OCI-LY3 (cell line): ENCODE data around the gene SMAD3.

Experiments
- H2AFZ ChIP-seq: fragments of 200-600, 300-600 bp; shearing (Covaris generic); 2 replicates; pipeline ENCODE4 v1.6.0; 2014; ENCODE audit warnings: antibody characterized with exemption, low read depth, low read length
- H3K27ac ChIP-seq: fragments of 200-600, 300-600 bp; sonication (generic); 2 replicates; pipeline ENCODE4 v1.5.1; 2014; ENCODE audit warnings: mild to moderate bottlenecking, low read length, moderate library complexity, mixed read lengths
- H3K27me3 ChIP-seq: fragments of 200-600, 300-600 bp; sonication (generic); 2 replicates; pipeline ENCODE4 v1.6.1; 2014; ENCODE audit warnings: low read depth, low read length, mixed read lengths
- H3K36me3 ChIP-seq: fragments of 200-600, 300-600 bp; sonication (generic); replicated peaks from 2 replicates; pipeline ENCODE3; 2014; ENCODE audit warnings: low read depth, low read length, mixed read lengths
- H3K4me1 ChIP-seq: fragments of 300-600, 200-600 bp; sonication (generic); 2 replicates; pipeline ENCODE4 v1.6.1; 2014; ENCODE audit warnings: low read length, mixed read lengths
- H3K4me2 ChIP-seq: fragments of 200-600, 300-600 bp; sonication (generic); 2 replicates; pipeline ENCODE4 v1.6.1; 2014; ENCODE audit warnings: low read length, mixed read lengths
- H3K4me3 ChIP-seq: fragments of 300-600, 200-600 bp; sonication (generic); 2 replicates; pipeline ENCODE4 v1.5.1; 2014; ENCODE audit warnings: antibody characterized with exemption, mild to moderate bottlenecking, low read length, moderate library complexity
- H3K79me2 ChIP-seq: fragments of 300-600, 200-600 bp; shearing (Covaris generic); 2 replicates; pipeline ENCODE4 v1.6.1; 2014; ENCODE audit warnings: mild to moderate bottlenecking, low read length, mixed read lengths
- H3K9ac ChIP-seq: fragments of 300-600, 200-600 bp; shearing (Covaris generic); 2 replicates; pipeline ENCODE4 v1.6.0; 2014; ENCODE audit warnings: mild to moderate bottlenecking, low read length, moderate library complexity
- H3K9me3 ChIP-seq: fragments of 200-600, 300-600 bp; shearing (Covaris generic); 2 replicates; pipeline ENCODE4 v1.6.1; 2014; ENCODE audit warnings: low read length, mixed read lengths; ENCODE audit not compliant: insufficient read depth
- H4K20me1 ChIP-seq: fragments of 200-600, 300-600 bp; sonication (generic); 2 replicates; pipeline ENCODE4 v1.6.1; 2016; ENCODE audit warnings: low read length, mixed read lengths; ENCODE audit not compliant: insufficient read depth
- CTCF ChIP-seq: fragments of 200-600, 300-600 bp; sonication (generic); IDR thresholded peaks from 2 replicates; pipeline ENCODE4 v1.5.1; 2014; ENCODE audit warnings: antibody characterized with exemption, low read length, low read depth
- EZH2phosphoT487 ChIP-seq: fragments of 200-600 bp; shearing (Covaris generic); IDR thresholded peaks from 2 replicates; pipeline ENCODE4 v1.6.1; 2018; ENCODE audit warnings: antibody characterized with exemption, mixed run types, low read depth

SMAD3 gene

GRCh38 chr15:67091980-67092677 lies 26.7 kb downstream of the SMAD3 start:
- Histone ChIP-seq H3K27me3 (peaks cover 38% of the 10 kb centered on the region), H4K20me1 (peaks cover 30% of the 10 kb centered on the region), H3K4me2 (peak overlapping the region; percentile 53; the same call in 1 of the 2 replicates), H3K9me3 (no peaks in the 10 kb centered on the region), H3K36me3 (peaks cover 10% of the 10 kb centered on the region), H3K9ac (no peak overlapping the region), H3K79me2 (peaks cover 6% of the 10 kb centered on the region; the same call in 1 of the 2 replicates), H3K4me3 (no peak overlapping the region), H3K27ac (no peak overlapping the region), H3K4me1 (peaks cover 49% of the 10 kb centered on the region), H2AFZ (no peak overlapping the region)
- TF ChIP-seq CTCF (no peak), EZH2phosphoT487 (no peak)

- Histone ChIP-seq H4K20me1 (peaks cover 30% of the 10 kb centered on the region), H3K79me2 (peaks cover 3% of the 10 kb centered on the region; the same call in 1 of the 2 replicates), H3K27me3 (peaks cover 38% of the 10 kb centered on the region), H3K4me2 (peak overlapping the region; percentile 81), H3K9ac (0 out of 2 replicates have a peak overlapping the region, but pooled peaks have one; percentile 3), H3K4me3 (peak overlapping the region; percentile 53), H3K4me1 (peaks cover 42% of the 10 kb centered on the region), H2AFZ (no peak overlapping the region), H3K36me3 (peaks cover 10% of the 10 kb centered on the region), H3K9me3 (no peaks in the 10 kb centered on the region), H3K27ac (peak overlapping the region; percentile 11; the same call in 1 of the 2 replicates)
- TF ChIP-seq CTCF (no peak), EZH2phosphoT487 (no peak)
Observed at GRCh38 chr15:67092752-67093503, 27.5 kb downstream of the SMAD3 start.

- no peaks in the 10 kb centered on the region; the same call in 1 of the 2 replicates for H3K79me2 ChIP-seq
- H3K27me3 ChIP-seq: peaks cover 38% of the 10 kb centered on the region
Observed at GRCh38 chr15:67093504-67093862, 28.1 kb downstream of the SMAD3 start.

More at GRCh38 chr15:67093504-67093862, 28.1 kb downstream of the SMAD3 start:
- peaks cover 45% of the 10 kb centered on the region for H3K4me1 ChIP-seq
- peak overlapping the region; percentile 81 for H3K4me2 ChIP-seq
- H3K4me3 ChIP-seq: peak overlapping the region; percentile 53
- peaks cover 30% of the 10 kb centered on the region for H4K20me1 ChIP-seq
- H3K27ac ChIP-seq: peak overlapping the region; percentile 11; the same call in 1 of the 2 replicates
- H3K9ac ChIP-seq: 0 out of 2 replicates have a peak overlapping the region, but pooled peaks have one; percentile 3
- peaks cover 10% of the 10 kb centered on the region for H3K36me3 ChIP-seq
- no peak overlapping the region for H2AFZ ChIP-seq
- H3K9me3 ChIP-seq: no peaks in the 10 kb centered on the region
- no peak for TF ChIP-seq EZH2phosphoT487
- TF ChIP-seq CTCF: no peak
